Inflammatory macrophage (primary cell): ENCODE results near the gene SFXN5.
A peak's percentile ranks its signal among the peaks of the same experiment; 100 is the strongest.

Experiments used
- DNase-seq, 2 donors: peaks; one replicate each; pipeline ENCODE4 v3.0.0-alpha.2; 2020 to 2022

SFXN5 gene

DNA sequence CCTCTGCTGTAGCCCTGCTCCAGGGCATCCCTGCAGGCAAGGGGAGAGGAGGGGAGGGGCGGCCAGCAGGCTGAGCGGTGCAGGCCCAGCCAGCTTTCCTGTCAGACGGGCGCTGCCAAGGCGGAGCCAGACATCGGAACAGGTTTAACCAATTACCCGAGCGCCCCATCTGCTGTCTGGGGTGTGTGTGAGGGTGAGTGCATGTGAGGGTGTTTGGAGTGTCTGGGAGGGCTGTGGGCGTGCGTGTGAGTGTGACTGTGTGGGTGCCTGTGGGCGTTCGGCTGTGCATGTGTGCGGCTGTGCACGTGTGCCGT lies 134.2 kb downstream of the SFXN5 start:
- no peak for DNase-seq

DNA sequence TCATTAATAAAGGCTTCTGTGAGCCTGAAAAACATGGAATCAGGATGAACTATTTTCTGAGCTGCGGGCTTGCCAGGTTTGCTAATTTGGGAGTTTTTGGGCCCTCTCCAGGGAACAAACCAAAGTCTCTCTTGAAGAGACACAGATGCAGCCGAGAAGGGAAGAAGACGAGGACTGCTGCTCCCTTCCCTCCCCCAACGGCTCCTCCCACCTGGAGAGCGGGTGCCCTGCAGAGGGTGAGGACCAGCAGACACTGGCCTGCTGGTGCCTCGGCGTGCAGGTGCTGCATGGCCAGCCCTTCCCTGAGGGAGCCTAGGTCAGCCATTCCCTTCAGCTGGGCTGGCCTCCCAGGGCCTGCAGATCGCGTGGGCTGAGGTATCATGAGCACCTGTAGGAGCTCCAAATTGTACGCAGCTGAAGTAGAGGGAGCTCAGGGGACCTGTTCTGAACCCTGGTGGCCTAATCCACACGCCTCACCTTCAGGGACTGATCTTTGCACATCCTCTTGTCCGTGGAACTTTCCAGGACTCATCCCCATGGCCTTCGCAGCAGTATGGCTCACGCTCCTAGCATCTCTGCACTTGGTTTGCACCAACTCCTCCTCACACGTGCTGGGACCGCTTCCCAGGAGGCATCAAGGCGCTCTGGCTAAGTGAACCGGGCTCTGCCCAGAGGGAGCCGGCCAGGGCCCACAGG lies 134.7 kb downstream of the SFXN5 start:
- DNase-seq, result no peak

DNA sequence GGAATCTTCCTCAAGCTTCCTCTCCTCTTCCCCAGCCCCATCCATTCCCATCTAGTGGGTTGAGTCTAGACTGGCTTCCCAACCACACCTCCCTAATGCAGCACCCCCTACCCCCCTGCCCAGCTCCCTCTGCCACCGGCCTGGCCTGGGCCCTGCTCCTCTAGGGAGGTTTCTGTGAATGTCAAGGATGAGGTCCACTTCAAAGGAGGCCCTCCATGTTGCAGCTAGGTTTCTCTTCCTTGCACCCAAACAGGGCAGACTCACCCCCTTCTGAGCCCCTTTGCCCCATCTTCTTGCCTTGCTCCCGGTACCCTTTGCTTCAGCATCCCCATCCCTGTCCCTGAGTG lies 135.9 kb downstream of the SFXN5 start:
- no peak for DNase-seq

DNA sequence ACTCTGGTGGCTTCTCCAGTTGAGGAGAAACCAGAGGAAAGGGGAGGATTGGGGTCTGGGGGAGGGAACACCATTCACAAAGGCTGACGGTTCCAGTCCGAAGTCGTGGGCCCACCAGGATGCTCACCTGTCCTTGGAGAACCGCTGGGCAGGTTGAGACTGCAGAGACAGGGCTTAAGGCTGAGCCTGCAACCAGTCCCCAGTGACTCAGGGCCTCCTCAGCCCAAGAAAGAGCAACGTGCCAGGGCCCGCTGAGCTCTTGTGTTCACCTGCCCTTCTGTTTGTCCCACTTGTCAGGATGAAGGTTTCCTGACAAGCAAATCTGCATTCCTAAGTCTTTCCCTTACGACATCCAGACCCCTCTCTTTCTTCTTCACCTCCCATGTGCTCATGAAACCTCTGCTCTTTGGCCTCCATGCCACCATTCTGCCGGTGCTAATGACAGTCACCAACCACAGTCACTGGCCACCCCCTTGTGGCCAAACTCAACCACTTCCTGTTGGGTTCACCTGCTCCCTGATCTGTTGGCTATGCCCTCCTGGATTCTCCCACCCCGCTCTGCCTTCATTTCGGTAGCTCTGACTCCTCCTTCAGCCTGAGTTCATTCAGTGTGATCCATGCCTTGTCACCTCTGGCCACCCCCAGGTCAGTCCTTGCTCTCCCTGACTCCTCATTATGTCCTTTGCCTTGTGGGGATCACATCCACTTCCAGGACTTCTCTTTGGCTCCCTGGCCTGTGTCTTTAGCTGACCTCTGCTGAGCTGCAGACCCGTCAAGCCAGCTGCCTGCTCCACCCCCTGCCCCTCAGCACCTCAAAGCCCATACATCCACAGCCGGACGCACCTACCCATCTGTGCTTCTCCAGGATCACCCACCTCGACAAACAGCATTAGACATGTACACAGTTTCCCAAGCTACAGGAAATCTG lies 136.6 kb downstream of the SFXN5 start:
- peak in 1 of 2 donors; percentile 32 for DNase-seq

DNA sequence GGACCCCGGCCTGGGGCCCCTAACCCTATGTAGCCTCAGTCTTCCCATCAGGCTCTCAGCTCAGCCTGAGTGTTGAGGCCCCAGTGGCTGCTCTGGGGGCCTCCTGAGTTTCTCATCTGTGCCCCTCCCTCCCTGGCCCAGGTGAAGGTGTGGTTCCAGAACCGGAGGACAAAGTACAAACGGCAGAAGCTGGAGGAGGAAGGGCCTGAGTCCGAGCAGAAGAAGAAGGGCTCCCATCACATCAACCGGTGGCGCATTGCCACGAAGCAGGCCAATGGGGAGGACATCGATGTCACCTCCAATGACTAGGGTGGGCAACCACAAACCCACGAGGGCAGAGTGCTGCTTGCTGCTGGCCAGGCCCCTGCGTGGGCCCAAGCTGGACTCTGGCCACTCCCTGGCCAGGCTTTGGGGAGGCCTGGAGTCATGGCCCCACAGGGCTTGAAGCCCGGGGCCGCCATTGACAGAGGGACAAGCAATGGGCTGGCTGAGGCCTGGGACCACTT lies 137.8 kb downstream of the SFXN5 start:
- DNase-seq, result no peak

DNA sequence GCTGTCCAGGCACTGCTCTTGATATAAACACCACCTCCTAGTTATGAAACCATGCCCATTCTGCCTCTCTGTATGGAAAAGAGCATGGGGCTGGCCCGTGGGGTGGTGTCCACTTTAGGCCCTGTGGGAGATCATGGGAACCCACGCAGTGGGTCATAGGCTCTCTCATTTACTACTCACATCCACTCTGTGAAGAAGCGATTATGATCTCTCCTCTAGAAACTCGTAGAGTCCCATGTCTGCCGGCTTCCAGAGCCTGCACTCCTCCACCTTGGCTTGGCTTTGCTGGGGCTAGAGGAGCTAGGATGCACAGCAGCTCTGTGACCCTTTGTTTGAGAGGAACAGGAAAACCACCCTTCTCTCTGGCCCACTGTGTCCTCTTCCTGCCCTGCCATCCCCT lies 138.3 kb downstream of the SFXN5 start:
- DNase-seq, result no peak

DNA sequence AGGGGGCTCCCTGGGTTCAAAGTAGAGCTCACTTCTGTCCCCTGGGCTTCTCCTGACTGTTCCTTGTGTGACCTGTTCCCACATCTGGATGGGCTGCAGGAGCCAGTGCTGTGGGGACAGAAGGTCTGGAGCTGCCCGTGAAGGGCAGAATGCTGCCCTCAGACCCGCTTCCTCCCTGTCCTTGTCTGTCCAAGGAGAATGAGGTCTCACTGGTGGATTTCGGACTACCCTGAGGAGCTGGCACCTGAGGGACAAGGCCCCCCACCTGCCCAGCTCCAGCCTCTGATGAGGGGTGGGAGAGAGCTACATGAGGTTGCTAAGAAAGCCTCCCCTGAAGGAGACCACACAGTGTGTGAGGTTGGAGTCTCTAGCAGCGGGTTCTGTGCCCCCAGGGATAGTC lies 138.7 kb downstream of the SFXN5 start:
- DNase-seq, result no peak

DNA sequence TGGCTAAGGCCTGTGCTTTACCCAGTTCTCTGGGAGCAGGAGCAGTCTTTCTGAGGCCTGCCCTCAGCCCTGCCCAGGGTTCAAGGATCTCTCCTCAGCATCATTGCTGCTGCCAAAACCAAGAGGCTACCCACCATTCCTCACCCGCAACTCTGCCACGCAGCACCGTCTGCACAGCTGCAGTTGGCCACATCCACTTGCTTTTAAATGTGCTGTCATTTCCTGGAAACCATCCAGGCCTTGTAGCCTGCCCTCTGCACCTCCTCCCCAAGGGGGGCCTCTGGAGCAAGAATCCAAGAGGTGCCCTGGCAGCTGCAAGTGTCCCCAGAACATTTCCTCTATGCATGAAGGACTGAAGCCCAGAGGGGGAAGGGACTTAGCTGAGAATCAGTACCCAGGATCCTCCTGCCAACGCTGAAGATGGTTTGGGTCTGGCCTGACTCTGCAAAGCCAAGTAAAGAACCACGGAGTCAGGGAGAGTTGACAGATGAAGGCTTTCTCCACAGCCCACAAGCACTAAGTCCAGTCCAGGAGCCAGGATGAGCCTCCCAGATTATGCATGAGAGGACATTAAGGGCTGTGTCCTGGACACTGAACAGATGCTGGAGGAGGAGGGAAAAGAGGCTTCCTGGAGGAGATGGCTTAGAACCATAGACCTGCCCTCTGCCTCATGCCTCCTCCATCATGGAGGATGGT lies 139.3 kb downstream of the SFXN5 start:
- DNase-seq, result no peak

DNA sequence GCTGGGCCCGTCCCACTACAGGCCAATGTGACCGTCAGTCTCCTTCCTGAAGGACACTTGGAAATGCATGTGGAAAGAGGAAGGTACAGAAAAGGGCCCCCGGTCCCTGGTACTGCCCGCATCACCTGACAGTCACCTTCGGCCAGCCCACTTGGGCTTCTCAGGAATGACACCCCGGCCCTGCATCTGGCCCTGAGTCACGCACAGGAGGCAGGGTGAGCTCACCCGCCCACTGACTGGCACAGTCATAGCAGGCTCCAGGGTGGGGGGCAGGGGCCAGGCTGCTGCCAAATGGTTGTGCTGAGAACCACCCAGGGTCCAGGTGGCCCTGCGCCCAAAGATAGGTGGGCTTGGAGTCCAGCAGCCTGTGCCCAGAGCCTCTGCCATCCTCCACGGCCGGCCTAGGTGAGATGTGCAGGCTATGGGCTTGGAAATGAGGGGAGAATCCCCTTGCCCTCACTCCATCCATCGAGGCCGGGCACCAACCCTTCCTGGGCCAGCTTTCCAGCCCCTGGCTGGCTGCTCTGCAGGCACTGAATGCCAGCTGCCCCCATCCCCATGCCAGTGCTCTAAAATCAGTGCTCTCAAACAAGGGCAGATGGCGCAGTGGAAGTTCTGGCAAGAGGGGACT lies 140.1 kb downstream of the SFXN5 start:
- peak; percentile 29 to 69 for DNase-seq

DNA sequence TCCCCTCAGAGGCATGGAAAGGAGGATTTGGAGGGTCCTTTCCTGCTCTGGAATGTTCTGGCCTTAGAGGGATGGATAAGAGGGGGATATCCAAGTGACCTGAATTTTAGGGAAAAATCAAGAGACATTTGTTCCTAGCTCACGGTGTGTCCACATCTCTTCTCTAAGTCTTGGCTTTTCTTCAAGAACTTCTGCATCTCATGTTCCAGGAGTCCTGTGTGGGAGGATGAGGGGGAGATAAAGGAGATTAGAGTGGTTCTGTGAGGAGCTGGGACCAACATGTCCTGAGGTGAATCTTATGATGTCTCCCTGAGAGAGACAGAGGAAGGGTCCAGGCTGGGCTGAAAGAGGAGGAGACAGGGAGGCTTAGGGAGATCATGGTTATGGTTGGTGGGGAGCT lies 142.5 kb downstream of the SFXN5 start:
- DNase-seq, result no peak

DNA sequence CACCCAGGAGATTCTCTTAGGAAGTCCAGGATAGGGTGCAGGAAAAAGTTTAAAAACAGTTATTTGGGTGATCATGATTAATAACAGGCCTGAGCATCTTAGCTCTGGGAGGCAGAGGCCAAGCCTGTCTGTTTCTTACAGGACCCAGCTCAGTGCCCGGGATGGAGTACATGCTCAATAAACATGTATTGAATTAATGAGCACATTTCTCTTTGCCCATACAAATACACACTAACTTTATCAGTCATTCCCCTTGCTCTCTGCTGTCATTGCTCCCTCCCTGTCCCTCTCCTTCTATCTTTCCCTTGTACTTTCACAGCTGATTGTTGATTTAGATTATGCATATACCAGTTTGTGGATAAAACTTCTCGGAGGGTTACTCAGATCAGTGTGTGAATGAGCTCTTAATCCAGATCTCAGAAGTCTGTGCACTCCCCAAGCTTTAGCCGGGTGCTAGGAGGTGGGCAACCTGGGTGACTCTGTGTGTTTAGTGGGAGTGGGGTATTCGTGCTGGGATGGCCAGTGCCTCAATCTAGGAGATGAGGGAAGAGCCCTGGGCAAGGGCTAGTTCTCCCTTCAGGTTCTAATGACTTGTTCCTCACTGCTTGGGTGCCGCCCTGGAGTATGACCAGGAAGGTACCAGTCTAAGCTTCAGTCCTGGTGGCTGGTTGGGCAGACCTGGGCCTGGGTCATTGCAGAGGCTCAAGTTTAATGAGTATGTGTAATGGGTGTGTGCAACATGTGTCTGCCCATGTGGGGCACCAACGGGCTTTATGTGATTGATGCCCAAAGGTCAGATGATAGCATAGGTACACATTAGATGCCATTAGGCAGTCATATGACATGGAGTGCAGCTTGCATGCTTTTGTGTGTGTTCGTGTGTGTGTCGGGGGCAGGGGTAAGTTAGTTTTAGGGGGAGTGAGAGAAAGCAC lies 143.6 kb downstream of the SFXN5 start:
- no peak for DNase-seq

DNA sequence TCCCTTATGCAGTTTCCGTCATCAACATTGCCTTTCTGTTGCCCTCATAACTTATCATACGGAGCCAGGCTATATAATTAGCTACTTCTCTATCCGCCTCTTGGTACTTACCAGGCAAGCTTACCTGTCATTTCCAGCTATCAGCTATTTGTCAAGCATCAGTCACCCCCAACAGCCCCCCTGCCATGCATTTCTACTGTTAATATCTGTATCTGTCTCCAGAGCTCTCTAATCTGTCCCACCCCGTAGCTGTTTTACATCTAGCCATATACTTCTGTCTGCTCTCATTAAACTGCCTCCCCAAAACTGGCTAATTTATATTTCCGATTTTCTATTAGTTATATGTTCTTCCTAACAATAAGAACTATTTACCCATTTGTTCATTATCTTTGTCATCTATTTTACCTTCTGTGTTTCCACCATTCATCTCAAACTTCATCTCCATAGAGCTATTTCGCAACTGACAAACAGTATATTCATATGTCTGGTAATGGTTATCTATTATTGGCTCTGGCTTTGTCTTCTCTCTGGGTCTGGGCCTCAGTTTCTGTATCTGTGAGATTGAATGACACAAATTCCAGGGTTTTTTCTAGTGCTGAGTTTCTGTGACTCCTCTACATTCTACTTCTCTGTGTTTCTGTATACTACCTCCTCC lies 144.6 kb downstream of the SFXN5 start:
- DNase-seq, result no peak

DNA sequence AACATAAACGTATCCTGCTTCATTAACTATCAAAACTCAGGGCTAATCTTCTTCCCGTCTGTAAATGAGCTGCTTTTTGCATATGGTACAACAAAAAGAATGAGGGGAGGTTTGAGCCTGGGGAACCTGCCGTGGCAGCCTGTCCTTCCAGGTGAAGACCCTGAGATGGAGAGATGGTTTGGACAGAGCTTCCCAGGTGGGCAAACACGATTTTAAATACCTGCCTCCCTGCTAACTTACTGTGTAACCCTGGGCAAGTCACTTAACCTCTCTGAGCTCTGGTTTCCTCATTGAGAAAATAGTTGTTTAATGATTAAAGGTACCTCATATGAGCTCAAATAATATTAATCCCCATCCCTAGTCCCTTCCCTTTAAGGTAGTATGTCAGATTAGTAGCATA lies 145.1 kb downstream of the SFXN5 start:
- no peak for DNase-seq

DNA sequence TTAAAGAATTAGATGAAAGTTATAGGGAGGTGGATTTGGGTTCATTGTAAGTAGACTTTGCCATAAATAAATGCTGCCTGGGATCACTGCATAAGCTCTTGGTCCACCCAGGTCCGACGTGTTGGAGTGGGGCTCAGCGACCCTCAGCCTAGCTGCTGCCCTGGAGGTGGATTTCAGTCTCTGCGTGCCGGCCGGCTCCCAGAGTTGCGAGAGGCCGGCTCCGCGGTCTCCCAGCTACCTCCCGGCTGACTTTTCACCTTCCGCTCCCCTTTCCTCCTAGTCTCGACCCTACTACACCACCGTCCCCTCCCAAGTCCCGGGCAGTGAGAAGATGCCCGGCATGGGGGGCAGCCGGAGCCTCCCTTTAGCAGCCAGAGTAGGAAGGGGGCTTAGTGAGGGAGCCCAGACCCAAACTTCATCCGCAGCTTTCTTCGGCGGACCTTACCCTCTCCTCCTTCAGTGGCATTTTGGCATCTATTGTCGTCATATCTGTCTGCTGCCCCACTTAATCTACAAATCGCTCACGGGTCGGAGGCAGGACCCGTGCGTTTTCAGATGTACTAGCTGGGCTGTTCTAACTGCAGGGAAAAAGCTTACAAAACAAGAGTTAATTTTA lies 146.1 kb downstream of the SFXN5 start:
- no peak for DNase-seq

DNA sequence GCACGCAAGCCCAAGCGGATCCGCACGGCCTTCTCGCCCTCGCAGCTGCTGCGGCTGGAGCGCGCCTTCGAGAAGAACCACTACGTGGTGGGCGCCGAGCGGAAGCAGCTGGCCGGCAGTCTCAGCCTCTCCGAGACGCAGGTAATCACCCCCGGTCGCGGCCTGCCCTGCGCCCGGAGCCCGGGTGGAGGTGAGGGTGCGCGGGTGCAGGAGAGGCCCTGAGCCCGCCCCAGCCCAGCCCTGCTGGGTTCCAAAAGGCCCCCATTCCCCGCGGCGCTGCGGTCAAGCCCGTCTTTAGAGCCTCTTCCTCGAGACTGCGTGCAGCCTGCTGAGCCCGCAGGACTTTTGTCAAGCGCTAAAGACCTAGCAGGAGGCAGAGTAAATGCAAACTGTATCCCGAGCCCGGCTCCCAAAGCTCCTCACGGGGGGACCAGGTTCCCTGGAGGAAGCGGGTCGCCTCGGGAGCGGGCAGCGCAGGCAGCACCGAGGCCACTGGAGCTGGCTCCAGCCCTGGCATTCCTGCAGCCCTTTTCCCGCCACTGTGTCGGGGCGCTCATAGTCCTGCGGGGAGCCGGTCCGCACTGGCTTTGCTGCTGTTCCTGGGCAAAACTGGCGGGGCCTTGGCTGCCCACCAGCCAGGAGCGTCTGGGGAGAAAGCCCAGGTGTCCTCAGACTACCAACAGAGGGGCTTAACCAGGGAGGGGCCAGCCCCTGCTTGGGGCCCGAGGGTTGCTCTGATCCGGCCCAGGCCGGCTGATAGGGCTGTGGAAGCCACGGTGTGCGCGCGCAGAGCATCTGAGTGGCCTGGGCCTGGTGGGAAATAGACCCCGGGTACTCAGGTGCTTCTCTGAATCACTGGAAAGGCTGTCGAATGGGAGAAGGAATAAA lies 146.9 kb downstream of the SFXN5 start:
- DNase-seq, result peak in 1 of 2 donors; percentile 21

DNA sequence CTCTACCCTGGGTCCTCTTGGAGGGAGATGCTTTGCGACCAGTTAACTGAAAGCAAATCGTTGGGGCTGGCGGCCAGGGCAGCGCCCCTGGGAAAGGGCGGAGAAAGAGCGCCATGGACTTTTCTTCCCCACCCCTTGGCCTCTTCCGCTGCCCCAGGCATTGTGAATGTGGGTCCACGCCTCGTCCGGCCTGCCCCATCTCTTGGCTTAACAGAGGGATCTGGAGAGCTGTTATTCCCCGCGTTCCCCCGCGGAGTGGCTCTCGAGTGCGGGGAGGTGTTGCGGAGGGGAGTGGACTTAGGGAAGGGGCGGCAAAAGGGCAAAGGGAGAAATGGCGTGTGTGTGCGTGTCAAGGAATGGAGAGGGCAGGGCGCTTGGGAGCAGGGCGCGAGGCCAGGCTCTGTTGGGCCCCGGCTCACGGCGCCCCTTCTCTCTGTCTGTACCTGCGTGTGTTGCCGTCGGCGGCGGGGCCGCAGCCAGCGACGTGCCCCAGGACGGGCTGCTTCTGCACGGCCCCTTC lies 147.6 kb downstream of the SFXN5 start:
- no peak for DNase-seq

DNA sequence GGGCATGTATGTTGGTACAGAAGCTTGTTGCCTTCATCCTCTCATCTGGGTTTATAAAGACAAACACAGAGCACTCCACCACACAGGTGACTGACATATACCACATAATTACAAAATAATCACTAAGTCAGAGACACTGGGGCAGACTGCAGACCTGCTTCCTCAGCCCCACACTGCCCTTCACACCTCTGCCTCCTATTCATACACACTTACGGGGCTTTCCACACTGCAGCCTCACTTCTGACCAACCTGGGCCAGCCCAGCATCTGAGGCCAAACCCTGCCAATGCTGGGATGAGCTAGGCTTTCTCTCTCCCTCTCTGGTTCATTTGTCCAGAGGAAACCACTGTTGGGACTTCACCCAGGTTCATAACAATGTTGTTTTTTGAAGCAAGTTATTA lies 149.7 kb downstream of the SFXN5 start:
- no peak for DNase-seq

DNA sequence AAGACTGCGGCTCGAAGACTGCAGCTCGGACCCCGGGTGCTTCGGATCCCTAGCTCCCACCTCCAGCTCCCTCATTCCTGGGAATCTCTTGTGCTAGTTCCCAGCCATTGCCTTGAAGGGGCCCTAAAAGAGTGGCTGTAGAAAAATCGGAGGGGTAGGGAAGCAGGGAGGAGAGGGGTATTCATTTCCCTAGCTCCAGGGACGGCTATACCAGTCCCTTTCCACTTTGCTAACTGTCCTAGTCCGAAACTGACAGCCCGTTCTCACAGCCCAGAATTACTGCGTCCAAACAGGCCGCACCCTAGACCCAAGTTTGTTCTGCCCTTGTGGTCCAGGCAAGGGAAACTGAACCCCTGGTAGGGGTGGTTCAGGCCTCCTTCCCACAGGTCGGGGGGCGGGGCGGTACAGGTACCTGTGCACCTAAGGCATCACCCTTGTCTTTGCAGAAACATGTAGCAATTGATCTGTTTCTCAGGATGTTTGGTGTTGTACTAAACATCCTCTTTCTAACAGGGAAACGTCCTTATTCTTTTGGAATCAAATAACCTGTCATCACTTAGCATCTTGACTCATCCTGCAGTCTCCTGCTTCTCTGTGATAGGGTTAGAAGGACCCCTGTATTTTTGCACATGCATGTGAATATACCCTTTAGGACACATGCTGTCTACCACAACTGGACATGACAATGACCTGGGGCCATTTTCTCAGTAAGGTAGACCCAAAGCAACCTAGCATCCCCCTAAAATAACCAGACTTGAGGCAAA lies 150.2 kb downstream of the SFXN5 start:
- no peak for DNase-seq
